Measurements from ENCODE around the gene SUMO2. TPM values are rescaled to one million over a fixed set of nuclear protein-coding genes. Genes with fewer than 3 reads are reported as not detected.

SUMO2 gene
- 301 and 548 TPM in 2 replicates for polyA plus RNA-seq

GRCh38 chr17:75182569-75183436 is at the start of gene SUMO2:
SUMO2 (minus strand) TSS chr17:75182959; CDS start chr17:75182834, 125 bp downstream.

DNA sequence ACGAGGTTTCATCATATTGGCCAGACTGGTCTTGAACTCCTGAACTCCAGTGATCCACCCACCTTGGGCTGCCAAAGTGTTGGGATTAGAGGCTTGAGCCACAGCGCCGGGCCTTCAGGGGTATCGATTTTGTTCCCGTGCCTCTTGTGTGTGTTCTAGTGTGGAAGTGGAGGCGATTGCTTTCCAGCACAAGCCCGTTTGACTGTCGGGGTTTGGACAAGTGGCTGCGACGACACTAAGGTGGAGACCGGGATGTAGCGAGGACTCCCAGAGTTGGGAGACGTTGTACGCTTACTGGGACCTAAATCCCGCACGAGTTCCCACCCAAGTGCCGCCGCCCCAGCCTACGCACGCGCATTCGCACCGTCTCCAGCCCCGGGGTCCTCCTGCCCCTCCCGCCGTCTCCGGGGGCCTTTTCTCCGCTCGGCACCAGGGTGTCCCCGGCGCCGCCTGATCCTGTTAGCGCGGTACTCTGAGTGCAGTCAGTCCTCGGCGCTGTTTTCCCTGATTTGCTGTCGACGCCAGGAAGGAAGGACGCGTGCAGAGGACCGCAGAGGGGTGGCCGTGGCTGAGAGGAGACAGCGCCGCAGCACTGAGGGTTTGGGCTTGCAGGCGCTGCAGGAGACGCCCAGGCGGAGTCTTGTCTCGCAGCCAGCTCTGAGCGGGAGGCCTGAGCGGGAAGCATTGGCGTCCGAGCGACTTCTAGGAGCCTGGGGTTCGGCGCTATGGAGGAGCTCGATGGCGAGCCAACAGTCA is 22.5 kb upstream of the SUMO2 start, which contains the start of gene NUP85:
TSS of gene NUP85 (plus strand) at position 643 of the 756 bp plus-strand sequence. CDS start at position 726, 83 bp downstream.

GRCh38 chr17:75154195-75155106 is 28.3 kb downstream of the SUMO2 start, which contains the start of gene JPT1:
JPT1 (minus strand) TSS chr17:75154512; CDS start chr17:75154397, 115 bp downstream.

DNA sequence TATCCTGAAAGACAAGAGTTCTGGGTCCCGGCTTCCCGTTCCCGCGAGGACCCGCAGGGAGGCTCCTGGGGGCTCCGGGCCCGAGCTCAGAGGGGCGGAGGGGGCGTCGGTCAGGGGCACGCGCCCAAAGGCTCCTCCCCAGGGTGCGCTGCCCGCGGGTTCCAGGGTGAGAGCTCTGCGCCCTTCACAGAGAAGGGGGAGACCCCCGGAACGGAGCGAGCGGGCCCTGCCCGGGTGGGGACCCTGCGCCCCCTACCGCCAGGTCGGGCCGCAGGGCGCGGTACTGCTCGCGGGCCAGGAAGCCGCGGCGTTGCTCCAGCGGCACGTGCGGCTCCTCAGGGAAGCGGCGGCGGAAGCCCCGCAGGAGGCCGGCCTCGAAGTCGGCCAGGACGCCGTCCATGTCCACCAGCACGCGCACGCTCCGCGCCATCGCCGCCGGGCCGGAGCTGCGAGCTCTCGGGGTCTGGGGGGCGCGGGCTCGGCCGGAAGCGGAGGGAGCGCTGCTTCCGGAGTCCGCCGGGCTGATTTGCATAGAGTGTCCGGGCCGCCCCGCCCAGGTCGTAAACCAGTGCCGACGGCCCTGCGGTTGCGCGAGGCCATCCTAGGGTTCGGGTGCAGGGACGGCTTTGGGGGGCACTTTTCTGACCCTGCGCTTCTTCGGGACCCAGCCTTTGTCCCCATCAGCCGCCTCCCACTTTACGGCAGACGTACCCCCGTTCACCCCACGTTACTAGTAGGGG is 51.3 kb downstream of the SUMO2 start, which contains the start of gene NT5C:
TSS of gene NT5C (minus strand) at position 465 of the 740 bp plus-strand sequence. CDS start at position 430, 35 bp downstream.

Other genes with a start within 250 kb of the SUMO2 start
- not detected in 2 replicates for gene OTOP3, start 247.1 kb downstream of the SUMO2 start, polyA plus RNA-seq
- gene HID1, start 210.2 kb downstream of the SUMO2 start, polyA plus RNA-seq: 5.6 and 10.2 TPM in 2 replicates
- 7.2 and 13.0 TPM in 2 replicates for gene CDR2L, start 195.3 kb downstream of the SUMO2 start, polyA plus RNA-seq
- 26.4 and 34.8 TPM in 2 replicates for gene MRPL58, start 170.3 kb downstream of the SUMO2 start, polyA plus RNA-seq
- gene ATP5PD, start 136.0 kb downstream of the SUMO2 start, polyA plus RNA-seq: 1,868 and 2,230 TPM in 2 replicates
- gene KCTD2, start 135.7 kb downstream of the SUMO2 start, polyA plus RNA-seq: 22.1 and 31.1 TPM in 2 replicates
- gene SLC16A5, start 95.0 kb downstream of the SUMO2 start, polyA plus RNA-seq: not detected in 2 replicates
- gene ARMC7, start 73.0 kb downstream of the SUMO2 start, polyA plus RNA-seq: 1.4 and 2.4 TPM in 2 replicates
- gene NT5C, start 51.2 kb downstream of the SUMO2 start, polyA plus RNA-seq: 4.3 and 4.7 TPM in 2 replicates
- 49.1 and 67.8 TPM in 2 replicates for gene JPT1, start 28.4 kb downstream of the SUMO2 start, polyA plus RNA-seq
- gene NUP85, start 22.7 kb upstream of the SUMO2 start, polyA plus RNA-seq: 11.8 and 23.0 TPM in 2 replicates
- 9.1 and 10.0 TPM in 2 replicates for gene GGA3, start 78.6 kb upstream of the SUMO2 start, polyA plus RNA-seq
- 64.4 and 95.0 TPM in 2 replicates for gene MRPS7, start 78.9 kb upstream of the SUMO2 start, polyA plus RNA-seq
- gene MIF4GD, start 88.3 kb upstream of the SUMO2 start, polyA plus RNA-seq: 3.8 and 7.1 TPM in 2 replicates
- gene SLC25A19, start 106.5 kb upstream of the SUMO2 start, polyA plus RNA-seq: 5.8 and 8.1 TPM in 2 replicates
- 219 and 222 TPM in 2 replicates for gene GRB2, start 222.7 kb upstream of the SUMO2 start, polyA plus RNA-seq

Data from Purkinje cell (primary cell).